ENCODE data around the gene MRM2. TPM values are rescaled to one million over a fixed set of nuclear protein-coding genes. Genes with fewer than 3 reads are reported as not detected.
A peak's percentile ranks its signal among the peaks of the same experiment; 100 is the strongest.

The MRM2 gene
- total and polyA plus RNA-seq, 10 donors = 19.0 to 35.8 (median 23.7) TPM

DNA sequence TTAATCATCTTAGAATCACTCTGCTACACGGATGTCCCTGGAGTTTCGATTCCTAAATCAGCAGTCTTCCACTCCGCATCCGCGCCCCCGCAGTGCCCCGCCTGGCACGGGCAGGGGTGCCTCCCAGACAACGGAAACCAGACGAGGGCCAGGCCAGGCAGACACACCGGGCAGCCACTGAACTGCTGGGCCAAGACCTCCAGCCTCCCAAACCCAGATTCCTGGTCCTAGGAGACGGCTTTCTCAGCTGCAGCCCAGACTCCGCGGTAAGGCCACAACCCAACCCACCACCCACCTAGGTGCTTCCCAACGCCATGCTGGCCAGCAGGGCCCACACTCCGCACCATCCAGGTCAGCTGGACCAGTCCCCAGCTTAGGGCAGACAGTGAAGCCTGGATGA, 42.5 kb downstream of the MRM2 start:
- H3K4me1 ChIP-seq = peaks cover 0 to 20% (median 14%) of the 10 kb centered on the region in 6 donors
- H3K27ac ChIP-seq = no peak overlapping the region
- peaks cover 0 to 15% (median 11%) of the 10 kb centered on the region in 8 donors for H3K9me3 ChIP-seq
- WGBS, 5 donors = 94 to 98% (median 96%) methylated on average over 15 to 16 of the region's 16 CpGs
- no peak for DNase-seq
- H3K27me3 ChIP-seq (replicated peaks in 1 of 7) = no peaks in the 10 kb centered on the region
- H3K36me3 ChIP-seq = peaks cover 0 to 81% (median 35%) of the 10 kb centered on the region in 6 donors
- H3K4me3 ChIP-seq = no peak overlapping the region
- intact Hi-C loops (cut with DNase I; ENCODE audit: low total_unique reads) = no loop called here
- TF ChIP-seq POLR2A (IDR thresholded peaks at IDR 0.05) (no peak), POLR2AphosphoS5 (IDR thresholded peaks at IDR 0.05) (no peak)
- TF ChIP-seq, protein P1, sequence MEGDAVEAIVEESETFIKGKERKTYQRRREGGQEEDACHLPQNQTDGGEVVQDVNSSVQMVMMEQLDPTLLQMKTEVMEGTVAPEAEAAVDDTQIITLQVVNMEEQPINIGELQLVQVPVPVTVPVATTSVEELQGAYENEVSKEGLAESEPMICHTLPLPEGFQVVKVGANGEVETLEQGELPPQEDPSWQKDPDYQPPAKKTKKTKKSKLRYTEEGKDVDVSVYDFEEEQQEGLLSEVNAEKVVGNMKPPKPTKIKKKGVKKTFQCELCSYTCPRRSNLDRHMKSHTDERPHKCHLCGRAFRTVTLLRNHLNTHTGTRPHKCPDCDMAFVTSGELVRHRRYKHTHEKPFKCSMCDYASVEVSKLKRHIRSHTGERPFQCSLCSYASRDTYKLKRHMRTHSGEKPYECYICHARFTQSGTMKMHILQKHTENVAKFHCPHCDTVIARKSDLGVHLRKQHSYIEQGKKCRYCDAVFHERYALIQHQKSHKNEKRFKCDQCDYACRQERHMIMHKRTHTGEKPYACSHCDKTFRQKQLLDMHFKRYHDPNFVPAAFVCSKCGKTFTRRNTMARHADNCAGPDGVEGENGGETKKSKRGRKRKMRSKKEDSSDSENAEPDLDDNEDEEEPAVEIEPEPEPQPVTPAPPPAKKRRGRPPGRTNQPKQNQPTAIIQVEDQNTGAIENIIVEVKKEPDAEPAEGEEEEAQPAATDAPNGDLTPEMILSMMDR (IDR thresholded peaks at IDR 0.05 in 8 of 11, conservative IDR thresholded peaks at IDR 0.05 in 3 of 11) = no peak

DNA sequence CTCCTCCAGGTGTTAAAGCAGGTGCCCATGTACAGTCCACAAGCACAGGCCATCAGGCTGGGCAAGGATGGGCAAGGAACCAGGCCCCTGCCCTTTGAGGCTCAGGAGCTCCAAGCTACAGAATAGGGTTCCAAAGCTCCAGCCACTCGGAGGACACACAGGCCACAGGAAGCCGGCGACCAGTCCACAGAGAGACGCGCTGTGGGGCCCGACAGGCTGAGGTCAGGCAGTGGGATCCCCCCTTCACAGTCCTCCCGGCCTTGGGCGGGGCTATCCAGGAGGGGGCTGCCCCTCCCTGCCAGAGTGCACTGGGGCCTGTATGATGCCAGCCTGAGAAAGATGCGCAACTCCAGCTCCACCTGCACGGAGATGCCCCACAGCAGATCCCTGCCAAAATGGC, 43.2 kb downstream of the MRM2 start:
- peak; percentile 52 for DNase-seq
- Histone ChIP-seq H3K27me3 (replicated peaks in 1 of 7) (no peaks in the 10 kb centered on the region), H3K4me1 (peaks cover 0 to 13% (median 8%) of the 10 kb centered on the region in 6 donors), H3K4me3 (no peak overlapping the region), H3K27ac (no peak overlapping the region), H3K36me3 (peaks cover 0 to 83% (median 35%) of the 10 kb centered on the region in 6 donors), H3K9me3 (peaks cover 0 to 15% (median 11%) of the 10 kb centered on the region in 8 donors)
- intact Hi-C loops (cut with DNase I; ENCODE audit: low total_unique reads) = no loop called here
- no peak for TF ChIP-seq POLR2AphosphoS5 (IDR thresholded peaks at IDR 0.05)
- TF ChIP-seq, protein P1 (IDR thresholded peaks at IDR 0.05 in 8 of 11, conservative IDR thresholded peaks at IDR 0.05 in 3 of 11) = no peak
- TF ChIP-seq POLR2A (IDR thresholded peaks at IDR 0.05) = no peak
- 77 to 92% (median 85%) methylated on average over 8 to 10 of the region's 10 CpGs for WGBS, 5 donors

DNA sequence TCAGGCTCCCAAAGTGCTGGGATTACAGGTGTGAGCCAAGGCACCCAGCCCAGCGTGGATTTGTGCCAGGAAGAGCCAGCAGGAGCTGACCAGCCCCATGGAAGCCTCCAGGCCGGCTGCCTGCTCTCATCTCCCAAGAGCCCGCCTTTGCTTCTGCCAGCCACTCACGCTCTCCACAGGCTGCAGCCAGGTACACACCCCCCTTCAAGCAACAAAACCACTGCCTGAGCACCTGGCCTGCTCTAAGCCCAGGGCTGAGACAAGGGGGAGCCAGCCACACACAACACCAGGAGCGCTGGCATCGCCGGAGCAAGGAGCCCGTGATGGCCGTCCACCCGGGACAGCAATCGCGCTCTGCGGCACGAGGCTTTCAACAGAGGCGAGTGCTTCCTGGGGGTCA, 43.8 kb downstream of the MRM2 start:
- WGBS, 5 donors = 93 to 96% (median 95%) methylated on average over 4 to 15 of the region's 15 CpGs
- DNase-seq = no peak
- Histone ChIP-seq H3K9me3 (peaks cover 0 to 15% (median 11%) of the 10 kb centered on the region in 8 donors), H3K4me1 (peaks cover 0 to 7% (median 2%) of the 10 kb centered on the region in 6 donors), H3K36me3 (peaks cover 0 to 88% (median 35%) of the 10 kb centered on the region in 6 donors), H3K27ac (no peak overlapping the region), H3K4me3 (no peak overlapping the region), H3K27me3 (replicated peaks in 1 of 7) (no peaks in the 10 kb centered on the region)
- intact Hi-C loops (cut with DNase I; ENCODE audit: low total_unique reads) = no loop called here
- TF ChIP-seq, protein P1 (IDR thresholded peaks at IDR 0.05 in 8 of 11, conservative IDR thresholded peaks at IDR 0.05 in 3 of 11) = no peak
- no peak for TF ChIP-seq POLR2AphosphoS5 (IDR thresholded peaks at IDR 0.05)
- no peak for TF ChIP-seq POLR2A (IDR thresholded peaks at IDR 0.05)

DNA sequence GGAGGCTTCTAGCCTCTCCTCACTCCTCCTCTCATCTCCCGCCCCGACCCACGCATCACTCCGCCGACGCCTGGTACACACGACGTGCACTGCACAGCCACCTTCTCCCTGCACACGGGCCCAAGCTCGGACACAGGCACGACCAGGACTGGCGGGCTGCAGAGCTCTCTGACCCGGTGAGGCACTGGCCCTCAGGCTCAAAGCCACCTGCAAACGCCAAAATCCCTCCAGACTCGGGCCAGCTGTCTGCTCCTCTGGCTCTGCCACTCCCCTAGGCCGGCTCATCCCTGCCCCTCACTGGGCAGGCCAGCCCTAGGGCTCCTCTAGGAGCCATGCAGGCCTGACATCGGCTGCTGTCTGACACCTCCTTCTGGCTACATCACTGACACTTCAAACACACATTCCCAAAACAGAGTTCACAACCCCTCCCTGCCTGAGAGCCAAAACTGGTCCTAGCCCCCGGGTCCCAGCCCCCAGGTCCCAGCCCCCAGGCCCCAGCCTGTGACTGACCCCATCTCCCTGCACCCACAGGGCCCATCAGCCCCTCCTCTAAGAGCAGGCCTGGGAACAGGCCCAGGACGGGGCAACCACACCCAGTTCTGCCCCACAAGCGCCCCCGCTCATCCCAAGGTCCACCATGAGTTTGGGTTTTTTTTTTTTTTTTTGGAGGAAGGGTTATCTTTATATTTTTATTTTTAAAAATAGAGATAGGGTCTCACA, 44.4 kb downstream of the MRM2 start:
- H3K27ac ChIP-seq = no peak overlapping the region
- H3K27me3 ChIP-seq (replicated peaks in 1 of 7) = no peaks in the 10 kb centered on the region
- peaks cover 0 to 94% (median 35%) of the 10 kb centered on the region in 6 donors for H3K36me3 ChIP-seq
- H3K9me3 ChIP-seq = peaks cover 0 to 15% (median 11%) of the 10 kb centered on the region in 8 donors
- 87 to 96% (median 94%) methylated on average over 14 to 21 of the region's 21 CpGs for WGBS, 5 donors
- TF ChIP-seq, protein P1 (IDR thresholded peaks at IDR 0.05 in 8 of 11, conservative IDR thresholded peaks at IDR 0.05 in 3 of 11) = no peak
- H3K4me1 ChIP-seq = peaks cover 0 to 3% (median 0%) of the 10 kb centered on the region in 6 donors
- H3K4me3 ChIP-seq = no peak overlapping the region
- DNase-seq = peak; percentile 60
- intact Hi-C loops (cut with DNase I; ENCODE audit: low total_unique reads) = no loop called here

All from spleen (tissue), 11 donors.